Muscle of back (tissue), 11 donors: ENCODE results near the gene RNF208. TPM values are rescaled to one million over a fixed set of nuclear protein-coding genes. Genes with fewer than 3 reads are reported as not detected.
A peak's percentile ranks its signal among the peaks of the same experiment; 100 is the strongest.

Experiments
- DNase-seq, 3 donors: peaks; one replicate each; pipeline versions ENCODE4 v3.0.0 to v3.0.0-alpha.2; 2013
- polyA plus RNA-seq, 10 donors: library from polyadenylated mRNA; unstranded; fragments of 120-200 nt; gene quantifications; one replicate each; pipeline ENCODE4 v1.2.1, GENCODE V29; 2013; ENCODE audit not compliant: insufficient read length in 10 of 10

RNF208 gene
- polyA plus RNA-seq, 10 donors: 1.8 to 4.5 (median 2.4) TPM

GRCh38 chr9:137216188-137216965 is 5.7 kb downstream of the RNF208 start:
- DNase-seq: no peak

- no peak for DNase-seq
These were observed 6.6 kb downstream of the RNF208 start for GRCh38 chr9:137215196-137215986.

- no peak for DNase-seq
These were observed 7.4 kb downstream of the RNF208 start for GRCh38 chr9:137214620-137215019.

GRCh38 chr9:137213160-137214060 is 8.6 kb downstream of the RNF208 start:
- DNase-seq: no peak

GRCh38 chr9:137212520-137212919 is 9.5 kb downstream of the RNF208 start:
- DNase-seq: no peak

- DNase-seq: no peak
These were observed 10.5 kb downstream of the RNF208 start for GRCh38 chr9:137211532-137211931.

- no peak for DNase-seq
These were observed 15.4 kb downstream of the RNF208 start for GRCh38 chr9:137206602-137207001.

- DNase-seq: peak; percentile 86 to 96 (median 94)
These were observed 16.6 kb downstream of the RNF208 start, which contains the start of the genes NDOR1 and TMEM203 for GRCh38 chr9:137205126-137206069. Gene NDOR1, plus strand, starts transcription at chr9:137205700. Its CDS starts 78 bp downstream, at chr9:137205778. Gene TMEM203, minus strand, starts transcription at chr9:137205648. Its CDS starts 234 bp downstream, at chr9:137205414.

- no peak for DNase-seq
These were observed 17.3 kb downstream of the RNF208 start for GRCh38 chr9:137204731-137205125.

GRCh38 chr9:137202966-137203365 is 19.1 kb downstream of the RNF208 start:
- no peak for DNase-seq

GRCh38 chr9:137201205-137201868 is 20.7 kb downstream of the RNF208 start:
- DNase-seq: no peak

GRCh38 chr9:137200311-137201204 is 21.5 kb downstream of the RNF208 start, which contains the start of gene TPRN:
Gene TPRN, minus strand, starts transcription at chr9:137200741. Its CDS starts 30 bp downstream, at chr9:137200711.
- peak; percentile 98 to 99 (median 98) for DNase-seq

- DNase-seq: no peak
These were observed 22.5 kb downstream of the RNF208 start for GRCh38 chr9:137199411-137200121.

GRCh38 chr9:137198902-137199283 is 23.1 kb downstream of the RNF208 start:
- no peak for DNase-seq

- no peak for DNase-seq
These were observed 23.8 kb downstream of the RNF208 start for GRCh38 chr9:137198051-137198901.

- no peak for DNase-seq
These were observed 26.4 kb downstream of the RNF208 start for GRCh38 chr9:137195525-137196220.
